Measurements from ENCODE around the gene MINK1.

Gene MINK1

GRCh38 chr17:4833941-4834680 is 971 bp downstream of the MINK1 start:
- peak overlapping the region; percentile 93 for H3K4me3 Mint-ChIP-seq
- peak overlapping the region; percentile 70 for H3K27ac Mint-ChIP-seq
- no peaks in the 10 kb centered on the region for H3K27me3 Mint-ChIP-seq (ENCODE audit: low read depth, poor library complexity)
- TF ChIP-seq, protein P1, sequence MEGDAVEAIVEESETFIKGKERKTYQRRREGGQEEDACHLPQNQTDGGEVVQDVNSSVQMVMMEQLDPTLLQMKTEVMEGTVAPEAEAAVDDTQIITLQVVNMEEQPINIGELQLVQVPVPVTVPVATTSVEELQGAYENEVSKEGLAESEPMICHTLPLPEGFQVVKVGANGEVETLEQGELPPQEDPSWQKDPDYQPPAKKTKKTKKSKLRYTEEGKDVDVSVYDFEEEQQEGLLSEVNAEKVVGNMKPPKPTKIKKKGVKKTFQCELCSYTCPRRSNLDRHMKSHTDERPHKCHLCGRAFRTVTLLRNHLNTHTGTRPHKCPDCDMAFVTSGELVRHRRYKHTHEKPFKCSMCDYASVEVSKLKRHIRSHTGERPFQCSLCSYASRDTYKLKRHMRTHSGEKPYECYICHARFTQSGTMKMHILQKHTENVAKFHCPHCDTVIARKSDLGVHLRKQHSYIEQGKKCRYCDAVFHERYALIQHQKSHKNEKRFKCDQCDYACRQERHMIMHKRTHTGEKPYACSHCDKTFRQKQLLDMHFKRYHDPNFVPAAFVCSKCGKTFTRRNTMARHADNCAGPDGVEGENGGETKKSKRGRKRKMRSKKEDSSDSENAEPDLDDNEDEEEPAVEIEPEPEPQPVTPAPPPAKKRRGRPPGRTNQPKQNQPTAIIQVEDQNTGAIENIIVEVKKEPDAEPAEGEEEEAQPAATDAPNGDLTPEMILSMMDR (IDR thresholded peaks at IDR 0.05), result no peak
- no peaks in the 10 kb centered on the region for H3K9me3 Mint-ChIP-seq
- DNase-seq, result peak; percentile 44
- peaks cover under 1% of the 10 kb centered on the region for H3K36me3 Mint-ChIP-seq (ENCODE audit: low read depth)
- peaks cover 48% of the 10 kb centered on the region for H3K4me1 Mint-ChIP-seq

- H3K27me3 Mint-ChIP-seq (ENCODE audit: low read depth, poor library complexity), result no peaks in the 10 kb centered on the region
- no peaks in the 10 kb centered on the region for H3K9me3 Mint-ChIP-seq
- peaks cover 5% of the 10 kb centered on the region for H3K36me3 Mint-ChIP-seq (ENCODE audit: low read depth)
- H3K4me3 Mint-ChIP-seq, result peak overlapping the region; percentile 93
- H3K27ac Mint-ChIP-seq, result no peak overlapping the region
- no peak for DNase-seq
- peaks cover 53% of the 10 kb centered on the region for H3K4me1 Mint-ChIP-seq
- TF ChIP-seq, protein P1 (IDR thresholded peaks at IDR 0.05), result no peak
Measured at GRCh38 chr17:4834681-4835020, 1.5 kb downstream of the MINK1 start.

- no peak for DNase-seq
- Mint-ChIP-seq H3K36me3 (ENCODE audit: low read depth) (peaks cover 10% of the 10 kb centered on the region), H3K4me1 (peaks cover 66% of the 10 kb centered on the region), H3K4me3 (peak overlapping the region; percentile 28), H3K27ac (peak overlapping the region; percentile 73), H3K9me3 (no peaks in the 10 kb centered on the region), H3K27me3 (ENCODE audit: low read depth, poor library complexity) (no peaks in the 10 kb centered on the region)
- TF ChIP-seq, protein P1 (IDR thresholded peaks at IDR 0.05), result no peak
Measured at GRCh38 chr17:4836221-4836620, 3.1 kb downstream of the MINK1 start.

GRCh38 chr17:4837471-4838308 is 4.5 kb downstream of the MINK1 start:
- H3K4me1 Mint-ChIP-seq, result peaks cover 66% of the 10 kb centered on the region
- peak overlapping the region; percentile 74 for H3K27ac Mint-ChIP-seq
- no peaks in the 10 kb centered on the region for H3K27me3 Mint-ChIP-seq (ENCODE audit: low read depth, poor library complexity)
- TF ChIP-seq, protein P1 (IDR thresholded peaks at IDR 0.05), result no peak
- peak overlapping the region; percentile 41 for H3K4me3 Mint-ChIP-seq
- no peak for DNase-seq
- no peaks in the 10 kb centered on the region for H3K9me3 Mint-ChIP-seq
- H3K36me3 Mint-ChIP-seq (ENCODE audit: low read depth), result peaks cover 10% of the 10 kb centered on the region

GRCh38 chr17:4838309-4838785 is 5.2 kb downstream of the MINK1 start:
- no peaks in the 10 kb centered on the region for H3K9me3 Mint-ChIP-seq
- no peak overlapping the region for H3K4me3 Mint-ChIP-seq
- TF ChIP-seq, protein P1 (IDR thresholded peaks at IDR 0.05), result no peak
- no peaks in the 10 kb centered on the region for H3K27me3 Mint-ChIP-seq (ENCODE audit: low read depth, poor library complexity)
- peaks cover 10% of the 10 kb centered on the region for H3K36me3 Mint-ChIP-seq (ENCODE audit: low read depth)
- DNase-seq, result no peak
- H3K4me1 Mint-ChIP-seq, result peaks cover 66% of the 10 kb centered on the region
- H3K27ac Mint-ChIP-seq, result peak overlapping the region; percentile 74
